Keratinocyte (primary cell): ENCODE results near the gene TMC2.
"Not testable (repeated sequence)": the region's sequence is repeated elsewhere in the genome, so short reads cannot be mapped to it uniquely, and the experiment has no call there.

Experiments used
- CTCF ChIP-seq, 3 experiments: IDR thresholded peaks in 1 of 3; conservative IDR thresholded peaks in 1 of 3; optimal IDR thresholded peaks in 1 of 3; 2 replicates in 2 of 3; 3 replicates in 1 of 3; pipeline versions ENCODE3 to v1.5.1; 2011; ENCODE audit warnings: low read length in 3 of 3, mild to moderate bottlenecking in 3 of 3, moderate library complexity in 2 of 3, control low read depth in 1 of 3, inconsistent platforms in 1 of 3; ENCODE audit not compliant: insufficient read depth in 2 of 3; ENCODE audit errors: extremely low read depth in 1 of 3
- EZH2 ChIP-seq: IDR thresholded peaks from one replicate; pipeline ENCODE4 v1.6.1; 2012; ENCODE audit warnings: inconsistent platforms, mild to moderate bottlenecking, low read length, moderate library complexity

- TF ChIP-seq EZH2; CTCF (optimal IDR thresholded peaks at IDR 0.05 in 1 of 3, IDR thresholded peaks at IDR 0.05 in 1 of 3, conservative IDR thresholded peaks at IDR 0.05 in 1 of 3; ENCODE audit: extremely low read depth in 1 of 3, insufficient read depth in 2 of 3, low read length in 3 of 3): not testable (repeated sequence)
Observed at GRCh38 chr20:2522826-2523429, 13.4 kb upstream of the TMC2 start.
